DMS153 (cell line): ENCODE measurements around the gene PRR23C.

Source experiments
- DNase-seq: peaks from one replicate; lab custom pipeline; 2025; lab: John Stamatoyannopoulos, UW

Gene PRR23C

DNA sequence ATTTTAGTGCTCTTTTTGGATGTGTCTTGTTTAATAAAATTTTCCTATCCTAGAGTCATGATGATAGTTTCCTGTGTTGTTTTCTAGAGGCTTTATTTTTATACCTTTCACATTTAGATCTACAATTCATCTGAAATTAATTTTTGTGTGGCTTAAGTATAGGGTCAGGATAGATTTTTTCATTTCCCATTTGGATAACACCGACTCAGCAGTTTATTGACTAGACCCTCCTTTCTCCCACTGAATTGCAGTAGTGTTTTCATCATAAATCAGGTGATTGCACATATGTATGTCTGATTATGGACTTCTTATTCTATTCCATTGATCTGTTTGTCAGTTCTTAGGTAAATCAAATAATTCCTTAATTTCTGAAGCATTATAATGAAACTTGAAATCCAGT, 49.0 kb downstream of the PRR23C start:
- DNase-seq: no peak
